Astrocyte of the cerebellum (primary cell): ENCODE measurements around the gene ANKS4B.

ENCODE experiments used
- DNase-seq: peaks from one replicate; pipeline ENCODE4 v3.0.0-alpha.2; 2011; ENCODE audit warnings: low read depth
- H3K4me3 ChIP-seq: 2 replicates; pipeline ENCODE4 v1.5.1; 2011; ENCODE audit warnings: mild to moderate bottlenecking, low read depth, low read length, moderate library complexity
- CTCF ChIP-seq: IDR thresholded peaks from 2 replicates; pipeline ENCODE4 v1.5.1; 2012; ENCODE audit warnings: low read length, low read depth, moderate library complexity, mild to moderate bottlenecking; ENCODE audit errors: missing control alignments
- in situ Hi-C: cut with HindIII; loops from 2 replicates; pipeline ENCODE4 v1.10.0; 2017; ENCODE audit warnings: low sequenced_read_pairs

Gene ANKS4B

GRCh38 chr16:21301895-21302291 is 68.4 kb downstream of the ANKS4B start:
- no peak for DNase-seq
- in situ Hi-C loops, result loop anchor here (5.0 kb wide), 1 partner anchor 455 kb away; no protein-coding TSS in a partner anchor
- H3K4me3 ChIP-seq, result peak overlapping the region; percentile 62
- no peak for TF ChIP-seq CTCF

GRCh38 chr16:21302454-21302853 is 69.0 kb downstream of the ANKS4B start:
- TF ChIP-seq CTCF, result no peak
- H3K4me3 ChIP-seq, result no peak overlapping the region
- DNase-seq, result no peak
- in situ Hi-C loops, result loop anchor here (5.0 kb wide), 1 partner anchor 455 kb away; no protein-coding TSS in a partner anchor

- in situ Hi-C loops, result loop anchor here (5.0 kb wide), 1 partner anchor 456 kb away; no protein-coding TSS in a partner anchor
- TF ChIP-seq CTCF, result no peak
- no peak for DNase-seq
- H3K4me3 ChIP-seq, result no peak overlapping the region
Observed at GRCh38 chr16:21302898-21303528, 69.5 kb downstream of the ANKS4B start.
